Measurements from ENCODE around the gene KRTAP20-2. TPM values are rescaled to one million over a fixed set of nuclear protein-coding genes. Genes with fewer than 3 reads are reported as not detected.

KRTAP20-2 gene
- not detected in 2 replicates for total RNA-seq

DNA sequence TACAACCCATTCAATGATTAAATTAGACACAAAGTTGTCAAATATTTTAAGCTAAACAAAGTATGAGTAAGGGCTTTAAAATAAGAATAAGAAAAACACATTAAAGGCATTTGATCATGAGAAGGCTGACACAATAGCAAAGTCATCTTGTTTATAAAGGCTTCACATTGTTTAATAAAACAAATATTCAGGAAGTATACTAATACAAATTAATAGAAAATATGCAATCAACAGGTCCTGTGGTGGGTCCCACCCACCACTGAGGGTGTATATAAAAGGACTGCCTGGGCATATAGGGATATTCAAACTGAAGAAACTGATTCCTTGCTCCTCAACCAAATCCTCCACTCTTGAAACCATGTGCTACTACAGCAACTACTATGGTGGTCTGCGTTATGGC is at the start of gene KRTAP20-2:
KRTAP20-2 (plus strand) TSS at position 301 of the 400 bp plus-strand sequence; CDS start at position 359, 58 bp downstream.

GRCh38 chr21:30590297-30590696 is 44.7 kb upstream of the KRTAP20-2 start, which contains the start of gene KRTAP22-2:
TSS of gene KRTAP22-2 (minus strand) at chr21:30590397.

GRCh38 chr21:30592140-30592539 is 42.9 kb upstream of the KRTAP20-2 start, which contains the start of gene KRTAP6-3:
TSS of gene KRTAP6-3 (plus strand) at chr21:30592440. CDS start at chr21:30592446, 6 bp downstream.

DNA sequence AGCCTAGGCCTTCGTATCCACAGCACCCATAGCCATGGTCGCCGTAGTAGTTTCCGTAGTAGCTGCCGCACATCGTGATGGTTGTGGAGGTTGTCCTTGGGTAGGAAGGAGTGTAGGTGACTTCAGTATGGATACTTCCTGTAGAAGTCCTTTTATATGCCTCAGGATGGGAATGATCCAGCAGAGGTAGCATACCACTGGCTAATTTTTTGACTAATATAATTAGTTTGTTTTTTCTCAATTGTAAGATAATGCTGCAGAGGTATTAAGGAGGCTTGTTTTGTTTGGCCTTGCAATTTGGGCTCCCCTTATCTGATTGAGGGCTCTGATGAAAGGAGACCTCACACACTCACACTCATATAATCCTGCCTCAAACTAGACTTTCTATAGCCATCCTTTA is 36.2 kb upstream of the KRTAP20-2 start, which contains the start of gene KRTAP6-2:
KRTAP6-2 (minus strand) TSS at position 101 of the 400 bp plus-strand sequence; CDS start at position 73, 28 bp downstream.

GRCh38 chr21:30600787-30601186 is 34.2 kb upstream of the KRTAP20-2 start, which contains the start of gene KRTAP22-1:
TSS of gene KRTAP22-1 (plus strand) at chr21:30601087.

GRCh38 chr21:30613836-30614235 is 21.2 kb upstream of the KRTAP20-2 start, which contains the start of gene KRTAP6-1:
TSS of gene KRTAP6-1 (minus strand) at chr21:30613930. CDS start at chr21:30613904, 26 bp downstream.

GRCh38 chr21:30616125-30616524 is 18.9 kb upstream of the KRTAP20-2 start, which contains the start of gene KRTAP20-1:
TSS of gene KRTAP20-1 (plus strand) at chr21:30616425. CDS start at chr21:30616455, 30 bp downstream.

GRCh38 chr21:30620522-30620921 is 14.5 kb upstream of the KRTAP20-2 start, which contains the start of gene KRTAP20-4:
TSS of gene KRTAP20-4 (plus strand) at chr21:30620627.

GRCh38 chr21:30642564-30642963 is 7.6 kb downstream of the KRTAP20-2 start, which contains the start of gene KRTAP20-3:
TSS of gene KRTAP20-3 (plus strand) at chr21:30642864.

Other genes with a start within 250 kb of the KRTAP20-2 start
- gene KRTAP13-1, start 239.2 kb upstream of the KRTAP20-2 start, total RNA-seq = not detected in 2 replicates
- gene KRTAP13-3, start 209.3 kb upstream of the KRTAP20-2 start, total RNA-seq = not detected in 2 replicates
- not detected in 2 replicates for gene KRTAP13-4, start 205.0 kb upstream of the KRTAP20-2 start, total RNA-seq
- gene KRTAP15-1, start 194.9 kb upstream of the KRTAP20-2 start, total RNA-seq = not detected in 2 replicates
- not detected in 2 replicates for gene KRTAP19-1, start 154.8 kb upstream of the KRTAP20-2 start, total RNA-seq
- not detected in 2 replicates for gene KRTAP19-2, start 147.8 kb upstream of the KRTAP20-2 start, total RNA-seq
- gene KRTAP19-3, start 143.2 kb upstream of the KRTAP20-2 start, total RNA-seq = not detected in 2 replicates
- not detected in 2 replicates for gene KRTAP19-4, start 138.0 kb upstream of the KRTAP20-2 start, total RNA-seq
- gene KRTAP19-5, start 133.1 kb upstream of the KRTAP20-2 start, total RNA-seq = not detected in 2 replicates
- gene KRTAP19-6, start 93.3 kb upstream of the KRTAP20-2 start, total RNA-seq = not detected in 2 replicates
- not detected in 2 replicates for gene KRTAP19-7, start 73.9 kb upstream of the KRTAP20-2 start, total RNA-seq
- not detected in 2 replicates for gene KRTAP22-2, start 44.8 kb upstream of the KRTAP20-2 start, total RNA-seq
- gene KRTAP6-3, start 42.8 kb upstream of the KRTAP20-2 start, total RNA-seq = not detected in 2 replicates
- gene KRTAP6-2, start 36.3 kb upstream of the KRTAP20-2 start, total RNA-seq = not detected in 2 replicates
- gene KRTAP22-1, start 34.1 kb upstream of the KRTAP20-2 start, total RNA-seq = not detected in 2 replicates
- not detected in 2 replicates for gene KRTAP6-1, start 21.3 kb upstream of the KRTAP20-2 start, total RNA-seq
- not detected in 2 replicates for gene KRTAP20-1, start 18.8 kb upstream of the KRTAP20-2 start, total RNA-seq
- not detected in 2 replicates for gene KRTAP20-4, start 14.6 kb upstream of the KRTAP20-2 start, total RNA-seq
- gene KRTAP20-3, start 7.7 kb downstream of the KRTAP20-2 start, total RNA-seq = not detected in 2 replicates
- gene KRTAP21-3, start 83.6 kb downstream of the KRTAP20-2 start, total RNA-seq = not detected in 2 replicates
- not detected in 2 replicates for gene KRTAP21-2, start 112.1 kb downstream of the KRTAP20-2 start, total RNA-seq
- gene KRTAP21-1, start 120.2 kb downstream of the KRTAP20-2 start, total RNA-seq = not detected in 2 replicates
- not detected in 2 replicates for gene KRTAP8-1, start 178.1 kb downstream of the KRTAP20-2 start, total RNA-seq
- gene KRTAP7-1, start 194.6 kb downstream of the KRTAP20-2 start, total RNA-seq = not detected in 2 replicates
- not detected in 2 replicates for gene KRTAP11-1, start 246.4 kb downstream of the KRTAP20-2 start, total RNA-seq

Measured in smooth muscle cell of trachea (primary cell).